NCI-H1417 treated with DMSO at 0.1 percent for 48 hours (cell line): ENCODE measurements around the gene KISS1.

Experiments
- DNase-seq: peaks from one replicate; lab custom pipeline; 2025; lab: John Stamatoyannopoulos, UW

Gene KISS1

GRCh38 chr1:204154568-204155255, 41.6 kb downstream of the KISS1 start:
- no peak for DNase-seq

DNA sequence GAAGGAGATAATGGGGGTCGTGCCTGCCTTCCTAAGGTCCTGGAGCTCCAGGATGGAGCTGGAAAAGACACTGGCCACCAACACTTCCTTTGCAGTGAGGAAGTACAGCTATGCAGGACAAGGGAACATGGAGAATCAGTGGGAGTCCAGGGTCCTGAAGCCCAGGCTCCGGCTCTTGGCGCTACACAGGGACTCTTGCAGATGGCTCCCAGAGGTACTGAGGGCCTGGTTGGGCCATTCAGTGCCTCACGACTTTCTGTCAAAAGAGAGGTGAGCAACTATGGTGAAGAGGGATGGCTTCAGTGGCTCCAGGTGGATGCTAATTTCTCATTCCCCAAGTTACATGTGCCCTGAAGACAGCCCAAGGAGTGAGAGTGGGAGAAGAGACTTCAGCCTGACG, 42.6 kb downstream of the KISS1 start:
- DNase-seq = no peak

GRCh38 chr1:204152310-204153044, 43.8 kb downstream of the KISS1 start:
- no peak for DNase-seq

- DNase-seq = no peak
Measured at GRCh38 chr1:204151552-204152309, 44.6 kb downstream of the KISS1 start, which contains the start of gene ETNK2. TSS of gene ETNK2 (minus strand) at chr1:204152044. CDS start at chr1:204151852, 192 bp downstream.

- no peak for DNase-seq
Measured at GRCh38 chr1:204150702-204151551, 45.4 kb downstream of the KISS1 start.

- DNase-seq = no peak
Measured at GRCh38 chr1:204149635-204150565, 46.4 kb downstream of the KISS1 start.

GRCh38 chr1:204149107-204149506, 47.2 kb downstream of the KISS1 start:
- no peak for DNase-seq

DNA sequence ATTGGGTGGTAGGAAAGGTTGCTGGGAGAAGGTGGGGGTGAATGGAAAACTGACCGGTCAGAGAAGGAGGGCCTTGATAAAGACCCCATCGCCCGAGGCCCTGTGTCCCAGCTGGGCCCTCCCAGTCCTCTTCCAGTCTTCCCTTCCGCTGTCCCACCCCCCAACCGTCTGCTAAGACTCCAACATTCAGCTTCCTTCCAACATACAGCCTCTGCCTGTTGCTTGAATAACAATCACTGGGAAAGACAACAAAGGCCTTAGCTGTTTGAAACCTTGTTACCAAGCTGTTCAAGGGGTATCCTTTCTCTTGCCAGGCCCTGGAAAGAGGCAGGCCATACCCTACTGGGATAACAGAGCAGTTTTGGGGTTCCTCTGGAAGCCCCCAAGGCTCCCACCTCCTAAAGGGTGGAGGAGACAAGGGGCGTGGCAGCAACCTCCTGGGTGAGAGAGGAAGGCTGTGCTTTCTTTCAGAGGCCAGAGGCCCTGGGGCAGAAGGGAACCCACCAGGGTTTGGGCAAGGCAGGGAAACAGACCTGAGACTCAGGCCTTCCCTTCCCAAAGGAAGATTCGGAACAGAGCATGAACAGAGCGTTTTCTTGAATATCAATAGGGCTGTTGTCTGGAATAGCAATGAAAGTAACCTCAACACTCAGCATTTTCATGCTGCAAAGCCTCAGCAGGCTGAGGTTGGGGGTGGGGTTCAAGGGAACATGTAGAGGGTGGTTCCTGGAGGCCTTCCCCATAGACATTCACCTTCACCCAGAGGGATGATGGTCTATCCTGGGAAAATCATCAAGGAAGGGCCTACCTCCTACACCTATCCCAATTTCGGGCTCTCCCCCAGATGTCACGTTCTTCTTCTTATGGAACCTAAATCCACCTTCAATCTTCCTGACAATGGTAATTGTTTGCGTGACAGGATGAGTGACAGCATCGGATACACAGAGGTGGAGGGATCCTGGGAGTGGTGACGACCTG, 48.6 kb downstream of the KISS1 start:
- no peak for DNase-seq

GRCh38 chr1:204146965-204147364, 49.3 kb downstream of the KISS1 start:
- no peak for DNase-seq

- DNase-seq = no peak
Measured at GRCh38 chr1:204146309-204146708, 50.0 kb downstream of the KISS1 start.

GRCh38 chr1:204145033-204145504, 51.2 kb downstream of the KISS1 start:
- no peak for DNase-seq

DNA sequence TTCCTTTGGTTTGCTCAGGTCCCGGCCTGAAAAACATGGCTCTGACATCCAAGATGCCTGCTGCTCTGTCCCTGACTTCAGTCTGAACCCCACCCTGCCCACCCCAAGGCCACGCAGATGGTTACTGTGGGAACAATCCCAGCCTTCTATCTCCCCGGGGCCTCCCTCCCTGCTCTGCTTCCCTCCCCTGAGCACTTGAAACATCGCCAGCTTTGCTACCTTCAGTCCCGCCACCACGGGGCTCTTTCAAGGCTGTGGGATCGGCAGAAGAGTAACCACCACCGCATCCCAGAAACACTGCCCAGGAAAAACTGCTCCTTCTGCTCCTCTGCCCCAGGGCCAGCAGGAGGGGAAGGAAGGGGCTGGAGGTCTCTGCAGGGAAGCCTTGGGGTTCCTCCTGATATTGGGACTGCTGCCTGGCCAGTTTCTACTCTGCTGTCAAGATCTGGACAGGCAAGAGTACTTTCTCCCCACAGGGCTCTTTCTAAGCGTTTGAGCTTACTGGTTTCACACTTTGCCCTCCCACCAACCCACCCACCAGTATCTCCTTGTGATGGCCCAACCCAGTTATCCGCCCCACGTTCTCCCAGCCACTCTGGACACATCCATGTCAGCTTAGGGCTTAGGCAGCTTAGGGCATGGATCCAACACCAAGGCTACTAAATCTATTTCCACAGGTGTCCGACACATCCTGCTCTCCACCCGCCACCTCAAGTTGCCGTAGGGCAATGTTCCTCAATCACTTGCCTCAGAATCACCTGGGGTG, 52.8 kb downstream of the KISS1 start:
- no peak for DNase-seq

DNA sequence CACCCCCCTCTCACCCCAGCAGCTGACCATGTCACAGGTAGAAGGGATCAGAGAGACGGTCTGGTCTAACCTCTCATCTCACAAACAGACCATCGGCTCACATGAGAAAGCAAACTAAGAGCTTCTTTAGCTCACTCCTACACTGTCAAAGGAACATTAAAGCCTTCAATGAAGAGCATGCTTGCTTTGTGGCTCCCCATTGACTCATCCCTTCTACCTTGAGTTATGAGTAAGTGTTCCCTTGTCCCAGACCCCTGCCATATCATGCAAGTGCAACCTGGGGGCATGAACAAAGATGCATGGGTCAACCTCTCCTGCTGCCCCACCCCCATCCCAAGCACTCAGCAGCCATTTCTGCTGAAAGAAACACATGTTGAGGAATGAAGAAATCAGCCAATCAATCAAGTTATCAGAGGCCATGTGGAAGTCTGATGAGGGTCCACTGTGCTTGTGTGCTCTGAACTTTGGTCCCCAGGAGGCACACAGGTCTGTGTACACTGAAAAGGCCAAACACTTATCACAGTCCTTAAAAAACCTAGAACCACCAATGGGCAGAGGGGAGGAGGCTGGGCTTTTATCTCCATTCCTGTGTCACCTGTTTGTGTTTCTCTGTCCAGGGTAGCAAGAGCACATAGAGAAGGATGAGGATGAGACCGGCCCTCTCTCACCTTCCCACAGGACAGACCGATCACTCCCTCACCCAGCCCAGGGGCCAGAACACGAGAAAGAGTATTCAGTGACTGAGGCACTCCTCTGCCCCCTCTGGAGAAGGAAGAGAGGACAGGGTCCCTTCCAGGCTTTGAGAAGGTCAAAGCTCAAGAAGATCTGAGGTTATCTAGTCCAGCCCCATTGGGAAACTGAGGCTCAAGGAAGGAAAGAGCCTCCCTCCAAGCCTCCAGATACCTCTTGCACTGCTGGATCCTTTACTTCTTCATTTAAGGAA, 54.0 kb downstream of the KISS1 start:
- no peak for DNase-seq

DNA sequence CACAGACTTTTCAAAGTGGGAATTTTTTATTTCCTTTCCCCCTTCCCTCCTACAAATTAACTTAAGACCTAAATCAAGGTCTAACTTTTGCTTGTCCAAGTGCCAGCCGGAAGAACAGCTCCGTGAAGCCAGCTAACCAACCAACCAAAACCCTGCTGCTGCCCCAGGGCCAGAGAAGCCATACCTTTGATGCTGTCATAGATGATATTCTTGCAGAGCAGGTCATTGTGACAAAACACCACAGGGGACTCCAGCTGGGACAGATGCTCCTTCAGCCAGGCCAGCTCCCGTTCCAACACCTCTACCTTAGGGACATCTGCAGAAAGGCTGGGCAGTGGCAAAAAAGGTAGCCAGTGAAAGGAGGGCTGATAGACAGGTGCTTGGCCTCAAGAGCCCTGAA, 55.2 kb downstream of the KISS1 start:
- DNase-seq = no peak
